Measurements from ENCODE around the gene CSNK1G3. TPM values are rescaled to one million over a fixed set of nuclear protein-coding genes. Genes with fewer than 3 reads are reported as not detected.
"Not testable (repeated sequence)": the region's sequence is repeated elsewhere in the genome, so short reads cannot be mapped to it uniquely, and the experiment has no call there.

CSNK1G3 gene
- total and polyA plus RNA-seq, 3 donors from 2014 or later: 17.9 to 53.1 (median 32.1) TPM

DNA sequence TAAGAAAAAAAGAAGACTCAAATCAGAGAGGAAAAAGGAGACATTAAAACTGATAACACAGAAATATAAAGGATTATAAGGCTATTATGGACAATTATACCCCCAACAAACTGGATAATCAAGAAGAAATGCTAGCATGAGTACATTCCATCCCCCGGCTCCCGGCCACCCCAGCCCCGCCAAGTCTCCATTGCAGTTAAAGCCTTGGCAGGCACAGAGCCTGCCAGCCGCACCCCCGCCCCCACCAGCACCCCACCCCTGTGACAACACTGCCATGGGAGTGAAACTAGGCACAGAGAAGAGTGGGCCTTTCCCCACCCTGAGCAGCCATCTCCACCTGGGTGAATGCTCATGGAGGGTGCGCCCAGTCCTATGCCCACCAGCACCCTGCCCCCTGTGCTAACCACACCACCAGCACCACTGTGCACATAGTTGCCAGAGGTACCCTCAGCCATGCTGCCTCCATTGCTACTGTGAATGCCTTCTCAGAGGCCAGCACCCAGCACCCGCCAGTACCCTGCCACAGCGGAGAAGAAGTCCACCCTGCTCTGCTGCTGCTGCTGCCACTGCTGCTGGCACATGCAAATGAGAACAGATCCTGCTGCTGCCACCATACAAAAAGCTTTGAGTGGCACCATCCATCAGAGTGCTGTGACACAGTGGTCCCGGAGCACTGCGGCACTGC is 117.0 kb downstream of the CSNK1G3 start:
- intact Hi-C loops (cut with DNase I; ENCODE audit: low total_unique reads): no loop called here
- no peaks in the 10 kb centered on the region for H3K36me3 ChIP-seq (ENCODE audit: low read depth, missing control alignments)
- H3K4me1 ChIP-seq: no peaks in the 10 kb centered on the region
- H3K27me3 ChIP-seq: no peaks in the 10 kb centered on the region
- no peak for DNase-seq
- no peak overlapping the region for H3K27ac ChIP-seq
- no peak overlapping the region for H3K4me3 ChIP-seq
- 72 to 85% methylated on average over 6 to 10 of the region's 10 CpGs for WGBS, 2 donors
- no peaks in the 10 kb centered on the region for H3K9me3 ChIP-seq
- TF ChIP-seq POLR2A (IDR thresholded peaks at IDR 0.05): no peak
- TF ChIP-seq, protein P1, sequence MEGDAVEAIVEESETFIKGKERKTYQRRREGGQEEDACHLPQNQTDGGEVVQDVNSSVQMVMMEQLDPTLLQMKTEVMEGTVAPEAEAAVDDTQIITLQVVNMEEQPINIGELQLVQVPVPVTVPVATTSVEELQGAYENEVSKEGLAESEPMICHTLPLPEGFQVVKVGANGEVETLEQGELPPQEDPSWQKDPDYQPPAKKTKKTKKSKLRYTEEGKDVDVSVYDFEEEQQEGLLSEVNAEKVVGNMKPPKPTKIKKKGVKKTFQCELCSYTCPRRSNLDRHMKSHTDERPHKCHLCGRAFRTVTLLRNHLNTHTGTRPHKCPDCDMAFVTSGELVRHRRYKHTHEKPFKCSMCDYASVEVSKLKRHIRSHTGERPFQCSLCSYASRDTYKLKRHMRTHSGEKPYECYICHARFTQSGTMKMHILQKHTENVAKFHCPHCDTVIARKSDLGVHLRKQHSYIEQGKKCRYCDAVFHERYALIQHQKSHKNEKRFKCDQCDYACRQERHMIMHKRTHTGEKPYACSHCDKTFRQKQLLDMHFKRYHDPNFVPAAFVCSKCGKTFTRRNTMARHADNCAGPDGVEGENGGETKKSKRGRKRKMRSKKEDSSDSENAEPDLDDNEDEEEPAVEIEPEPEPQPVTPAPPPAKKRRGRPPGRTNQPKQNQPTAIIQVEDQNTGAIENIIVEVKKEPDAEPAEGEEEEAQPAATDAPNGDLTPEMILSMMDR (IDR thresholded peaks at IDR 0.05): no peak

DNA sequence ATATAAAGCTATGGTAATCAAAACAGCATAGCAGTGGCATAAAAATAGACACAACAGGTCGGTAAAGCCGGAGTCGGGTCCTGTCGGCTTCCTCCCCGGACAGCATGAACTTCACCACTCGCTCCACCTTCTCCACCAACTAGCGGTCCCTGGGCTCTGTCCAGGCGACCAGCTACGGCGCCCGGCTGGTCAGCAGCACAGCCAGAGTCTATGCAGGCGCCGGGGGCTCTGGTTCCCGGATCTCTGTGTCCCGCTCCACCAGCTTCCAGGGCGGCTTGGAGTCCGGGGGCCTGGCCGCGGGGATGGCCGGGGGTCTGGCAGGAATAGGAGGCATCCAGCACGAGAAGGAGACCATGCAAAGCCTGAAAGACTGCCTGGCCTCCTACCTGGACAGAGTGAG is 124.0 kb downstream of the CSNK1G3 start:
- intact Hi-C loops (cut with DNase I; ENCODE audit: low total_unique reads): no loop called here
- Histone ChIP-seq H3K4me3 (no peak overlapping the region), H3K27me3 (no peaks in the 10 kb centered on the region), H3K4me1 (no peaks in the 10 kb centered on the region), H3K36me3 (ENCODE audit: low read depth, missing control alignments) (no peaks in the 10 kb centered on the region), H3K27ac (no peak overlapping the region), H3K9me3 (no peaks in the 10 kb centered on the region)
- TF ChIP-seq, protein P1 (IDR thresholded peaks at IDR 0.05): no peak
- no peak for TF ChIP-seq POLR2A (IDR thresholded peaks at IDR 0.05)
- 68 to 74% methylated on average over 21 of the region's 21 CpGs for WGBS, 2 donors
- DNase-seq: no peak

DNA sequence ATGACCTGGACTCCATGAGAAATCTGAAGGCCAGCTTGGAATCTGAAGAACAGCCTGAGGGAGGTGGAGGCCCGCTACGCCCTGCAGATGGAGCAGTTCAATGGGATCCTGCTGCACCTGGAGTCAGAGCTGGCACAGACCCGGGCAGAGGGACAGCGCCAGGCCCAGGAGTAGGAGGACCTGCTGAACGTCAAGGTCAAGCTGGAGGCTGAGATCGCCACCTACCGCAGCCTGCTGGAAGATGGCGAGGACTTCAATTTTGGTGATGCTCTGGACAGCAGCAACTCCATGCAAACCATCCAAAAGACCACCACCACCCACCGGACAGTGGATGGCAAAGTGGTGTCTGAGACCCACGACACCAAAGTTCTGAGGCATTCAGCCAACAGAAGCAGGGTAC is 125.1 kb downstream of the CSNK1G3 start:
- H3K36me3 ChIP-seq (ENCODE audit: low read depth, missing control alignments); H3K27me3 ChIP-seq; H3K9me3 ChIP-seq; H3K4me1 ChIP-seq; H3K4me3 ChIP-seq; H3K27ac ChIP-seq; intact Hi-C loops (cut with DNase I; ENCODE audit: low total_unique reads); DNase-seq: not testable (repeated sequence)
- WGBS, 2 donors: 82 to 87% methylated on average over 5 to 10 of the region's 10 CpGs

DNA sequence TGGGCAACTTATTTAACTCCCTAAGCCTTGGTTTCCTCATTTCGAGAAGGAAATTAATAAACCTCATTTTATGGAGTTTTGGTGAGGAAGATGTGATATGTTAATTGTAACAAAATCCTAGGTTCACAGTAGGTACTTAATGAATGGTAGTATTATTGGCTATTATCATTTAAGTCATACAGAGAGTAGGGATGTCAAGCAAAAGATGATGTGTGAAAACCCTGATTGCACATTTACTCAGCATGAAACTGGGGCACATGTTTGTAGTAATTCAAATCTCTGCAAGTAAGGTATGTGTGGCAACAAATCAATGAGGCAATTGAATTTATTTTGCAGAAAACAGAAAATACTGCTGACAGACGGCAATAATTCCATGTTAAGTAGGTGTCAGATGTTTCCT is 127.3 kb downstream of the CSNK1G3 start:
- Histone ChIP-seq H3K27ac (no peak overlapping the region), H3K4me1 (no peaks in the 10 kb centered on the region), H3K27me3 (no peaks in the 10 kb centered on the region), H3K9me3 (no peaks in the 10 kb centered on the region), H3K4me3 (no peak overlapping the region), H3K36me3 (ENCODE audit: low read depth, missing control alignments) (no peaks in the 10 kb centered on the region)
- intact Hi-C loops (cut with DNase I; ENCODE audit: low total_unique reads): no loop called here
- WGBS, 2 donors: 85 to 92% methylated on average over 2 of the region's 2 CpGs
- no peak for DNase-seq
- TF ChIP-seq POLR2A (IDR thresholded peaks at IDR 0.05): no peak
- TF ChIP-seq, protein P1 (IDR thresholded peaks at IDR 0.05): no peak

DNA sequence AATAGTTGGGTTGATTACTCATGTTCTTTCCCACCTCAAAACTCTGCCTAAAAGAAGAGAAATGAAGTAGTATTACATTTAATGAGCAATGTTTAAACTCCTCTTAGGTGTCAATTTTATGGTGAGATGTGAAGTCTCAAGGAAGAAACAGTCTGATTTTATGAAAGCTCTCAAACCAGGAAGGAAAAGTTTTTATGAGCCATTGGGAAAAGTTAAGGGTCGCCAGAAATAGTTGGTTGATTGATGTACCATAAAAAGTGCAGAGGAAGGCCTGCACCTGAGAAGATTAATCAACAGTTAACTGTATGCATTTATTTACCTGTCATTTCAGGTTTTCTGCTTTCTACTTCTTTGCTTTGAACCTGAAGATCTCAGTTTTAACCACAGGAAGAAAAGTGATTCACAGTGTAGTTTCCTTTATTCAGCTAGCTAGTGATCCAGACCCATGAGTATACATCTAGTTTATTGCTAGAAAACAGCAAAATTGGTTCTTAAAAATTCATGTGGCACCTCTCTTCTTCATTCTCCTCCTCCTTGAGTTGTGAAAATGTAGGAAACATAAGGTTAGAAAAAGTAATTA is 133.1 kb downstream of the CSNK1G3 start:
- Histone ChIP-seq H3K36me3 (ENCODE audit: low read depth, missing control alignments) (no peaks in the 10 kb centered on the region), H3K4me3 (no peak overlapping the region), H3K4me1 (no peaks in the 10 kb centered on the region), H3K9me3 (no peaks in the 10 kb centered on the region), H3K27me3 (no peaks in the 10 kb centered on the region), H3K27ac (no peak overlapping the region)
- TF ChIP-seq, protein P1 (IDR thresholded peaks at IDR 0.05): no peak
- no peak for TF ChIP-seq POLR2A (IDR thresholded peaks at IDR 0.05)
- intact Hi-C loops (cut with DNase I; ENCODE audit: low total_unique reads): no loop called here
- no peak for DNase-seq
- WGBS, 2 donors: 79 to 83% methylated on average over 1 of the region's 1 CpG

Data from testis (tissue), 3 donors.